Endothelial cell of umbilical vein (primary cell): ENCODE data around the gene MRGPRE. TPM values are rescaled to one million over a fixed set of nuclear protein-coding genes. Genes with fewer than 3 reads are reported as not detected.

ENCODE experiments used
- BruUV-seq: library from RNA; stranded (reverse); fragments of 400-500 nt; replicated peaks from 2 replicates; lab custom pipeline; 2021; lab: Mats Ljungman, UMichigan
- CTCF ChIA-PET: fragments of 300-600, 350-600 bp; sonication (Branson Sonifier 250); formaldehyde crosslinking; loops from one replicate; lab custom pipeline; 2021; ENCODE audit warnings: antibody characterized with exemption, inconsistent platforms; lab: Charles Lee
- POLR2A ChIA-PET: fragments of 300-600, 350-600 bp; sonication (Branson Sonifier 250); formaldehyde crosslinking; loops from one replicate; lab custom pipeline; 2021; ENCODE audit warnings: antibody characterized with exemption, inconsistent platforms; lab: Charles Lee
- DNase-seq: peaks from one replicate; pipeline ENCODE4 v3.0.0-alpha.2; 2011; ENCODE audit warnings: low read depth, low spot score
- FAIRE-seq: peaks from 2 replicates; lab custom pipeline; 2011; peaks lifted over from hg19 to GRCh38; lab: Jason Lieb, UNC
- H2AFZ ChIP-seq: 2 replicates; pipeline ENCODE4 v1.6.0; 2012; ENCODE audit warnings: low read depth, low read length, control low read depth, inconsistent platforms
- H3K27ac ChIP-seq: 2 replicates; pipeline ENCODE4 v1.5.1; 2011; ENCODE audit warnings: low read depth, mild to moderate bottlenecking, control low read depth, low read length, moderate library complexity; ENCODE audit not compliant: insufficient read depth
- H3K27me3 ChIP-seq, 2 experiments: 2 replicates each; pipeline versions ENCODE4 v1.6.0 to v1.6.1; 2011; ENCODE audit warnings: low read length in 2 of 2, mixed read lengths in 1 of 2; ENCODE audit not compliant: control insufficient read depth in 2 of 2, insufficient read depth in 2 of 2
- H3K36me3 ChIP-seq, 2 experiments: 2 replicates in 1 of 2; 3 replicates in 1 of 2; pipeline ENCODE4 v1.5.1; 2011; ENCODE audit warnings: low read length in 2 of 2, mild to moderate bottlenecking in 1 of 2, moderate library complexity in 1 of 2; ENCODE audit not compliant: control insufficient read depth in 2 of 2, insufficient read depth in 2 of 2; ENCODE audit errors: extremely low read depth in 1 of 2
- H3K4me1 ChIP-seq: 3 replicates; pipeline ENCODE4 v1.5.1; 2011; ENCODE audit warnings: mild to moderate bottlenecking, low read length; ENCODE audit not compliant: control insufficient read depth, insufficient read depth; ENCODE audit errors: extremely low read depth
- H3K4me2 ChIP-seq: 2 replicates; pipeline ENCODE4 v1.6.1; 2011; ENCODE audit warnings: low read length, control low read depth, mixed read lengths; ENCODE audit not compliant: insufficient read depth
- H3K4me3 ChIP-seq, 3 experiments: fragments of 200-600 bp in 1 of 3; sonication (generic), shearing (Covaris generic) in 1 of 3; replicated peaks in 1 of 3; 2 replicates each; pipeline ENCODE4 v1.5.1; 2011 to 2016; ENCODE audit warnings: control low read depth in 3 of 3, low read length in 3 of 3, mild to moderate bottlenecking in 2 of 3, inconsistent platforms in 1 of 3, low read depth in 1 of 3, moderate library complexity in 1 of 3; ENCODE audit not compliant: insufficient read depth in 1 of 3
- H3K79me2 ChIP-seq: 2 replicates; pipeline ENCODE4 v1.6.0; 2012; ENCODE audit warnings: low read length, inconsistent platforms; ENCODE audit not compliant: control insufficient read depth, insufficient read depth
- H3K9ac ChIP-seq: replicated peaks from 2 replicates; pipeline ENCODE3; 2011; ENCODE audit warnings: low read length, control low read depth; ENCODE audit not compliant: insufficient read depth; ENCODE audit errors: extremely low read depth
- H3K9me1 ChIP-seq: replicated peaks from 3 replicates; pipeline ENCODE4 v1.6.0; 2011; ENCODE audit warnings: mild to moderate bottlenecking, low read length; ENCODE audit not compliant: control insufficient read depth, insufficient read depth; ENCODE audit errors: extremely low read depth
- H3K9me3 ChIP-seq: replicated peaks from 2 replicates; pipeline ENCODE4 v1.5.1; 2012; ENCODE audit warnings: low read length, inconsistent platforms; ENCODE audit not compliant: control insufficient read depth, insufficient read depth
- H4K20me1 ChIP-seq: replicated peaks from 2 replicates; pipeline ENCODE3; 2011; ENCODE audit warnings: mild to moderate bottlenecking, low read length; ENCODE audit not compliant: control insufficient read depth, insufficient read depth; ENCODE audit errors: extremely low read depth
- CTCF ChIP-seq, 2 donors: IDR thresholded peaks; 1 replicate in 1 of 2; 2 replicates in 1 of 2; pipeline ENCODE4 v1.5.1; 2011; ENCODE audit warnings: low read length in 2 of 2, mild to moderate bottlenecking in 2 of 2, moderate library complexity in 2 of 2, control low read depth in 1 of 2, inconsistent platforms in 1 of 2, low read depth in 1 of 2; ENCODE audit not compliant: insufficient read depth in 1 of 2; ENCODE audit errors: extremely low read depth in 1 of 2
- EZH2 ChIP-seq: IDR thresholded peaks from 2 replicates; pipeline ENCODE4 v1.6.1; 2012; ENCODE audit warnings: borderline replicate concordance, low read depth, mild to moderate bottlenecking, moderate library complexity, low read length, inconsistent platforms; ENCODE audit not compliant: severe bottlenecking
- GATA2 ChIP-seq: IDR thresholded peaks from 2 replicates; pipeline ENCODE4 v1.7.0; 2011; ENCODE audit warnings: low read depth, mild to moderate bottlenecking, moderate library complexity, mixed read lengths, low read length; ENCODE audit not compliant: insufficient read length, insufficient read depth
- JUN ChIP-seq: IDR thresholded peaks from 2 replicates; pipeline ENCODE4 v1.6.1; 2011; ENCODE audit warnings: borderline replicate concordance, low read depth; ENCODE audit not compliant: insufficient read length, insufficient read depth
- MAX ChIP-seq: IDR thresholded peaks from 2 replicates; pipeline ENCODE4 v1.6.1; 2011; ENCODE audit not compliant: insufficient read depth, insufficient read length
- MYC ChIP-seq: IDR thresholded peaks from one replicate; pipeline ENCODE4 v1.6.1; 2011; ENCODE audit warnings: mild to moderate bottlenecking, low read depth, low read length
- POLR2A ChIP-seq: IDR thresholded peaks from 2 replicates; pipeline ENCODE4 v1.6.1; 2012; ENCODE audit warnings: low read depth, mild to moderate bottlenecking, control low read depth, low read length
- POLR2AphosphoS5 ChIP-seq: IDR thresholded peaks from 2 replicates; pipeline ENCODE4 v1.6.1; 2012; ENCODE audit warnings: low read depth, mild to moderate bottlenecking, control low read depth, low read length, moderate library complexity; ENCODE audit not compliant: insufficient read depth
- dilution Hi-C: fragments of 300-500 bp; cut with MboI; formaldehyde crosslinking; loops from one replicate; pipeline ENCODE4 v1.15.0; 2019; ENCODE audit warnings: low sequenced_read_pairs; ENCODE audit not compliant: extremely low pct_ligation_motif_present
- intact Hi-C: fragments of 100-400 bp; cut with micrococcal nuclease; formaldehyde crosslinking; loops from one replicate; pipeline ENCODE4 v1.10.0; 2022
- polyA plus RNA-seq, 4 experiments: library from polyadenylated mRNA; depleted of rRNA in 3 of 4; stranded (reverse) in 3 of 4; unstranded in 1 of 4; fragments of >200 nt; gene quantifications; 2 replicates each; pipeline versions ENCODE4 v1.2.1 to v1.2.3, GENCODE V29; 2011 to 2012; ENCODE audit warnings: missing spikeins in 1 of 4
- total RNA-seq: library from RNA; stranded (reverse); gene quantifications from 2 replicates; pipeline ENCODE4 v1.2.3, GENCODE V29; 2021

The MRGPRE gene
- total and polyA plus RNA-seq, 2 donors (not counting 3 experiments of a cell fraction or from before 2014, with no cell fraction given) = not detected

- Histone ChIP-seq H3K9ac (no peak overlapping the region), H3K9me3 (no peaks in the 10 kb centered on the region), H3K79me2 (no peaks in the 10 kb centered on the region), H3K4me2 (no peak overlapping the region), H3K27ac (no peak overlapping the region), H3K9me1 (no peaks in the 10 kb centered on the region), H3K4me1 (no peaks in the 10 kb centered on the region), H3K36me3 (no peaks in the 10 kb centered on the region), H4K20me1 (no peaks in the 10 kb centered on the region), H3K27me3 (peaks cover 0 to 1% of the 10 kb centered on the region in 2 experiments), H3K4me3 (no peak overlapping the region), H2AFZ (no peak overlapping the region)
- FAIRE-seq (no peak), DNase-seq (no peak)
- ChIA-PET CTCF (interaction anchor here (1.0 kb wide), 1 partner anchor 181 kb away, joined by 3 read pairs; no protein-coding TSS in a partner anchor), POLR2A (no interaction called here)
- dilution Hi-C loops (no loop called here), intact Hi-C loops (no loop called here)
- BruUV-seq = no TSS peak
- TF ChIP-seq CTCF (IDR thresholded peaks at IDR 0.05; ENCODE audit: extremely low read depth in 1 of 2, insufficient read depth in 1 of 2, low read depth in 1 of 2, low read length in 2 of 2) = no peak
- no peak for TF ChIP-seq POLR2AphosphoS5
- TF ChIP-seq MAX = no peak
- no peak for TF ChIP-seq JUN
- TF ChIP-seq EZH2 = no peak
- TF ChIP-seq POLR2A = no peak
- no peak for TF ChIP-seq MYC
- TF ChIP-seq GATA2 = no peak
These were observed 3.8 kb downstream of the MRGPRE start for GRCh38 chr11:3228445-3228829.
